NCI-H2227 (cell line): ENCODE data around the gene QDPR.

ENCODE experiments used
- DNase-seq: peaks from one replicate; lab custom pipeline; 2025; ENCODE audit not compliant: unreplicated experiment; lab: John Stamatoyannopoulos, UW

The QDPR gene

GRCh38 chr4:17528551-17529165 is 16.8 kb upstream of the QDPR start:
- no peak for DNase-seq

- DNase-seq: no peak
Observed at GRCh38 chr4:17526695-17527477, 15.0 kb upstream of the QDPR start.

- no peak for DNase-seq
Observed at GRCh38 chr4:17523662-17524061, 11.8 kb upstream of the QDPR start.

- no peak for DNase-seq
Observed at GRCh38 chr4:17521595-17521994, 9.7 kb upstream of the QDPR start.

- no peak for DNase-seq
Observed at GRCh38 chr4:17517664-17518063, 5.8 kb upstream of the QDPR start.

- DNase-seq: no peak
Observed at GRCh38 chr4:17516980-17517379, 5.1 kb upstream of the QDPR start.

GRCh38 chr4:17515445-17516407 is 3.8 kb upstream of the QDPR start:
- DNase-seq: no peak

GRCh38 chr4:17514865-17515264 is 3.0 kb upstream of the QDPR start, which contains the start of gene CLRN2:
Gene CLRN2, plus strand, starts transcription at chr4:17515165. Its CDS starts 102 bp downstream, at chr4:17515267.
- DNase-seq: no peak

GRCh38 chr4:17512973-17513665 is 1.2 kb upstream of the QDPR start:
- no peak for DNase-seq

GRCh38 chr4:17511509-17511949 is 361 bp downstream of the QDPR start:
- peak; percentile 60 for DNase-seq

GRCh38 chr4:17511051-17511450 is 839 bp downstream of the QDPR start:
- DNase-seq: peak; percentile 13

- no peak for DNase-seq
Observed at GRCh38 chr4:17510582-17510981, 1.3 kb downstream of the QDPR start.

- DNase-seq: no peak
Observed at GRCh38 chr4:17504081-17504480, 7.8 kb downstream of the QDPR start.

- no peak for DNase-seq
Observed at GRCh38 chr4:17502756-17503155, 9.1 kb downstream of the QDPR start.

GRCh38 chr4:17500574-17500973 is 11.3 kb downstream of the QDPR start:
- no peak for DNase-seq

- DNase-seq: no peak
Observed at GRCh38 chr4:17497890-17498523, 13.9 kb downstream of the QDPR start.

GRCh38 chr4:17494258-17495190 is 17.4 kb downstream of the QDPR start:
- no peak for DNase-seq

GRCh38 chr4:17493619-17494018 is 18.3 kb downstream of the QDPR start:
- no peak for DNase-seq

- DNase-seq: no peak
Observed at GRCh38 chr4:17492876-17493275, 19.0 kb downstream of the QDPR start.
